GM06990 (cell line): ENCODE measurements around the gene SNAI3.

ENCODE experiments used
- DNase-seq: peaks from one replicate; pipeline ENCODE4 v3.0.0-alpha.2; 2011; ENCODE audit not compliant: insufficient read length; ENCODE audit errors: extremely low read depth
- H3K27me3 ChIP-seq: replicated peaks from 2 replicates; pipeline ENCODE4 v1.6.0; 2011; ENCODE audit warnings: low read length; ENCODE audit not compliant: control insufficient read depth, insufficient read depth
- H3K36me3 ChIP-seq: 2 replicates; pipeline ENCODE4 v1.5.1; 2011; ENCODE audit warnings: low read length; ENCODE audit not compliant: control insufficient read depth, insufficient read depth
- H3K4me3 ChIP-seq: replicated peaks from 2 replicates; pipeline ENCODE4 v1.5.1; 2011; ENCODE audit warnings: low read depth, mild to moderate bottlenecking, control low read depth, low read length
- CTCF ChIP-seq: IDR thresholded peaks from 2 replicates; pipeline ENCODE4 v1.5.1; 2011; ENCODE audit warnings: low read length, control low read depth, mild to moderate bottlenecking, inconsistent platforms; ENCODE audit not compliant: insufficient read depth, poor library complexity, severe bottlenecking

The SNAI3 gene

GRCh38 chr16:88686439-88687253 is at the start of gene SNAI3:
TSS of gene SNAI3 (minus strand) at chr16:88686507. CDS start at chr16:88686406, 101 bp downstream.
- H3K4me3 ChIP-seq: peak within 1 kb of the TSS; percentile 81
- no peaks in the 10 kb centered on the region for H3K36me3 ChIP-seq
- peaks cover 1% of the 10 kb centered on the region; the same call in 1 of the 2 replicates for H3K27me3 ChIP-seq
- DNase-seq: peak; percentile 90
- no peak for TF ChIP-seq CTCF

- no peak for TF ChIP-seq CTCF
- no peak overlapping the region for H3K4me3 ChIP-seq
- H3K36me3 ChIP-seq: peaks cover 45% of the 10 kb centered on the region
These were observed 49.8 kb upstream of the SNAI3 start for GRCh38 chr16:88736088-88736487.

GRCh38 chr16:88735616-88736015 is 49.3 kb upstream of the SNAI3 start:
- Histone ChIP-seq H3K36me3 (peaks cover 46% of the 10 kb centered on the region), H3K4me3 (no peak overlapping the region), H3K27me3 (no peaks in the 10 kb centered on the region)
- no peak for TF ChIP-seq CTCF
- no peak for DNase-seq

More at GRCh38 chr16:88736088-88736487, 49.8 kb upstream of the SNAI3 start:
- no peak for DNase-seq
- no peaks in the 10 kb centered on the region for H3K27me3 ChIP-seq

- Histone ChIP-seq H3K4me3 (no peak overlapping the region), H3K27me3 (no peaks in the 10 kb centered on the region), H3K36me3 (peaks cover 43% of the 10 kb centered on the region)
- no peak for DNase-seq
- no peak for TF ChIP-seq CTCF
These were observed 48.8 kb upstream of the SNAI3 start for GRCh38 chr16:88735121-88735520.

- H3K36me3 ChIP-seq: peaks cover 43% of the 10 kb centered on the region
- no peak for DNase-seq
- no peaks in the 10 kb centered on the region for H3K27me3 ChIP-seq
- no peak for TF ChIP-seq CTCF
- H3K4me3 ChIP-seq: no peak overlapping the region
These were observed 48.0 kb upstream of the SNAI3 start for GRCh38 chr16:88734361-88734728.
